Transverse colon (tissue), 4 donors: ENCODE measurements around the gene FBXL17. TPM values are rescaled to one million over a fixed set of nuclear protein-coding genes. Genes with fewer than 3 reads are reported as not detected.

Experiments
- DNase-seq: peaks from one replicate; pipeline ENCODE4 v3.0.0-alpha.2; 2019
- H3K27ac ChIP-seq, 4 donors: fragments of 200-600 bp; sonication (generic); 2 replicates each; pipeline ENCODE4 v1.5.1; 2016 to 2018; ENCODE audit warnings: inconsistent platforms in 4 of 4
- H3K27me3 ChIP-seq: fragments of 200-600 bp; sonication (generic); 2 replicates; pipeline ENCODE4 v1.5.1; 2017; ENCODE audit warnings: inconsistent platforms
- H3K36me3 ChIP-seq, 4 donors: fragments of 200-600 bp; sonication (generic); 2 replicates each; pipeline ENCODE4 v1.5.1; 2017 to 2019; ENCODE audit warnings: inconsistent platforms in 4 of 4
- H3K4me1 ChIP-seq, 4 donors: fragments of 200-600 bp; sonication (generic); 2 replicates each; pipeline ENCODE4 v1.5.1; 2017 to 2020; ENCODE audit warnings: inconsistent platforms in 4 of 4
- H3K4me3 ChIP-seq, 4 donors: fragments of 200-600 bp; sonication (generic); 1 replicate in 1 of 4; 2 replicates in 3 of 4; pipeline versions ENCODE4 v1.5.1 to v1.6.1; 2017 to 2019; ENCODE audit warnings: inconsistent platforms in 4 of 4
- H3K9me3 ChIP-seq, 2 donors: fragments of 200-600 bp; sonication (generic); 2 replicates each; pipeline ENCODE4 v1.5.1; 2017 to 2019; ENCODE audit warnings: inconsistent platforms in 2 of 2
- EP300 ChIP-seq: sonication (generic); formaldehyde crosslinking; IDR thresholded peaks from one replicate; pipeline ENCODE4 v1.6.1; 2017; ENCODE audit warnings: antibody characterized with exemption, low read depth
- POLR2A ChIP-seq: fragments of 450-650 bp; IDR thresholded peaks from one replicate; pipeline ENCODE4 v1.6.1; 2016; ENCODE audit warnings: antibody characterized with exemption, mild to moderate bottlenecking, moderate library complexity
- POLR2AphosphoS5 ChIP-seq, 3 donors: sonication (generic); formaldehyde crosslinking; IDR thresholded peaks; one replicate each; pipeline ENCODE4 v1.6.1; 2016; ENCODE audit warnings: antibody characterized with exemption in 3 of 3
- WGBS, 2 donors: methylation state at CpG; one replicate each; pipeline ENCODE4 v1.1.5; 2018; ENCODE audit warnings: low coverage in 1 of 2; 5-methylcytosine and 5-hydroxymethylcytosine counted together
- in situ Hi-C, 4 donors: fragments of 200-750 bp; cut with MboI; loops; one replicate each; pipeline versions ENCODE4 v1.15.0 to v1.15.1; 2017; ENCODE audit warnings: low sequenced_read_pairs in 3 of 4, low pct_ligation_motif_present in 1 of 4, low pct_unique_long_range_greater_than_20kb in 1 of 4
- intact Hi-C: fragments of 100-400 bp; cut with DNase I; formaldehyde crosslinking; loops from one replicate; pipeline ENCODE4 v1.15.1; 2023; ENCODE audit warnings: low total_unique reads
- total RNA-seq, 4 donors: library from RNA; depleted of rRNA; stranded (reverse); fragments of >200 nt; gene quantifications; one replicate each; pipeline ENCODE4 v1.1.0, GENCODE V29; 2016
- TF ChIP-seq, protein P1 (sequence below), 5 experiments: fragments of 200-600 bp in 3 of 5; fragments of 450-650 bp in 2 of 5; sonication (generic) in 3 of 5; IDR thresholded peaks; 1 replicate in 2 of 5; 2 replicates in 3 of 5; pipeline ENCODE4 v1.5.1; 2016 to 2017; ENCODE audit warnings: antibody characterized with exemption in 5 of 5, inconsistent platforms in 3 of 5, mild to moderate bottlenecking in 2 of 5, moderate library complexity in 1 of 5

FBXL17 gene
- total RNA-seq, 4 donors from 2014 or later, result 17.7 to 99.5 (median 24.6) TPM

GRCh38 chr5:107853031-107853430 lies 528.9 kb downstream of the FBXL17 start:
- in situ Hi-C loops, result no loop called here
- WGBS, 2 donors, result 82 to 93% methylated on average over 7 to 8 of the region's 8 CpGs
- Histone ChIP-seq H3K4me3 (no peak overlapping the region), H3K27me3 (no peaks in the 10 kb centered on the region), H3K27ac (no peak overlapping the region), H3K9me3 (no peaks in the 10 kb centered on the region), H3K4me1 (peaks cover 0 to 3% (median under 1%) of the 10 kb centered on the region in 4 donors), H3K36me3 (no peaks in the 10 kb centered on the region)
- TF ChIP-seq, protein P1, sequence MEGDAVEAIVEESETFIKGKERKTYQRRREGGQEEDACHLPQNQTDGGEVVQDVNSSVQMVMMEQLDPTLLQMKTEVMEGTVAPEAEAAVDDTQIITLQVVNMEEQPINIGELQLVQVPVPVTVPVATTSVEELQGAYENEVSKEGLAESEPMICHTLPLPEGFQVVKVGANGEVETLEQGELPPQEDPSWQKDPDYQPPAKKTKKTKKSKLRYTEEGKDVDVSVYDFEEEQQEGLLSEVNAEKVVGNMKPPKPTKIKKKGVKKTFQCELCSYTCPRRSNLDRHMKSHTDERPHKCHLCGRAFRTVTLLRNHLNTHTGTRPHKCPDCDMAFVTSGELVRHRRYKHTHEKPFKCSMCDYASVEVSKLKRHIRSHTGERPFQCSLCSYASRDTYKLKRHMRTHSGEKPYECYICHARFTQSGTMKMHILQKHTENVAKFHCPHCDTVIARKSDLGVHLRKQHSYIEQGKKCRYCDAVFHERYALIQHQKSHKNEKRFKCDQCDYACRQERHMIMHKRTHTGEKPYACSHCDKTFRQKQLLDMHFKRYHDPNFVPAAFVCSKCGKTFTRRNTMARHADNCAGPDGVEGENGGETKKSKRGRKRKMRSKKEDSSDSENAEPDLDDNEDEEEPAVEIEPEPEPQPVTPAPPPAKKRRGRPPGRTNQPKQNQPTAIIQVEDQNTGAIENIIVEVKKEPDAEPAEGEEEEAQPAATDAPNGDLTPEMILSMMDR (IDR thresholded peaks at IDR 0.05), result no peak
- TF ChIP-seq POLR2A (no peak), EP300 (no peak), POLR2AphosphoS5 (IDR thresholded peaks at IDR 0.05) (no peak)
- intact Hi-C loops, result no loop called here
- no peak for DNase-seq

DNA sequence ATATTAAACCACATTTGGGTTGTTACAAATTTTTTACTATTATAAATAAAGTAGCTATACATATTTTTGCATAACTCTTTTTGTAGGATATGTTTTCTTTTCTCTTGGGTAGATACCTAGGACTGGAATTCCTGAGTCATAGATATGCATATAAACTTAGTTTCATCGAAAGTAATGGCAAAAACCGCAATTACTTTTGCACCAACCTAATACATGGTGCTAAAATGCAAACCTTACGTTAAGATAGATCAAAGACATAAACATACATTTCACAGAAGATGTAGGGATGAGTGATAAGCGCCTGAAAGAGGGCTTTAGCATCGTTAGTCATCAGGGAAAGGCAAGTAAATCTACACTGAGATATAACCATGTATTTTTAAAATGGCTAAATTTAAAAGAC lies 532.8 kb downstream of the FBXL17 start:
- TF ChIP-seq POLR2A (no peak), POLR2AphosphoS5 (IDR thresholded peaks at IDR 0.05) (no peak), EP300 (no peak)
- TF ChIP-seq, protein P1 (IDR thresholded peaks at IDR 0.05), result no peak
- Histone ChIP-seq H3K4me1 (no peaks in the 10 kb centered on the region), H3K27ac (no peak overlapping the region), H3K36me3 (no peaks in the 10 kb centered on the region), H3K27me3 (no peaks in the 10 kb centered on the region), H3K9me3 (no peaks in the 10 kb centered on the region), H3K4me3 (no peak overlapping the region)
- in situ Hi-C loops, result no loop called here
- intact Hi-C loops, result no loop called here
- no peak for DNase-seq
- WGBS, 2 donors, result 87 to 90% methylated on average over 5 of the region's 5 CpGs

DNA sequence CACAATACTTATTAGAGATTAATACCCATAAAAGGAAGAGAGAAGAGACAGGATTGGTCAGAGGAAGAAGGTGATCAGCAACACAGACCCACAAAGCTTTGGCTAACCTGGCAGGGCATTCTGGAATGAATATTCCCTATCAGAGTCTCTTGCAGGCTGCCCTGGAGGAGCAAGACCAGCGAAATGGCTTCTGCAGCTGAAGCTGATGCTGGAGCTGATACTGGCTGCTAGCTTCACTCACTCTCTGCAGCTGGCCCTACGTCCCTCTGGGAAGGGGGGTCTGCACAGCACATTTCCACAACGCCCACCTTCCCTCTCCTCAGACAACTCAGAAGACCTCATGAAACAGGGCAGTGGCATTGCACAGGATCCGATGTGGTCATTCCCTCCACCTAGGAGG lies 541.3 kb downstream of the FBXL17 start:
- WGBS, 2 donors, result 78% methylated on average over 4 of the region's 4 CpGs; no CpG with 5 or more reads in 1 of the 2 donors
- intact Hi-C loops, result no loop called here

DNA sequence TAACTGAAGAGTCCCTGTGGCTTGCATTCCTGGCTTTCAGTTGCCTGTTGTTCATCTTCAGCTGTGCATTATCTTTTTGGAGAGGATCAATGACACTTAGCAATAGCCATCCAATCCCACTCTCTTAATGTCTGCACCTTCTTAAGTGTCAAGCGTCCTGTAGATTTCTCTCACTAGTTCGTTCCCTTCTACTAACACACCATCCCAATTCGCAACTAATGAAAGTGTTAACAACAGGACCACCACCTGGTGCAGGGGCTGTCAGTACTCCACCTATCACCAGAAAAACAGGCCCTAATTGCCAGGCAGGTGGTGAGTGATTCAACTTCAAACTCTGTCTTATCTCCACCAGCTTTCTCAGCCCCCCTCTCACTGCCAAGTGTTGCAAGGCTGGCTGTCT lies 541.7 kb downstream of the FBXL17 start:
- 84% methylated on average over 3 of the region's 3 CpGs; no CpG with 5 or more reads in 1 of the 2 donors for WGBS, 2 donors

More for the DNA sequence above, 541.3 kb downstream of the FBXL17 start:
- no peak overlapping the region for H3K27ac ChIP-seq
- H3K4me3 ChIP-seq, result no peak overlapping the region
- DNase-seq, result no peak
- H3K4me1 ChIP-seq, result no peaks in the 10 kb centered on the region
- H3K27me3 ChIP-seq, result no peaks in the 10 kb centered on the region
- no peak for TF ChIP-seq POLR2AphosphoS5 (IDR thresholded peaks at IDR 0.05)
- no peak for TF ChIP-seq POLR2A
- TF ChIP-seq EP300, result no peak
- TF ChIP-seq, protein P1 (IDR thresholded peaks at IDR 0.05), result no peak
- H3K9me3 ChIP-seq, result no peaks in the 10 kb centered on the region
- no peaks in the 10 kb centered on the region for H3K36me3 ChIP-seq
- in situ Hi-C loops, result no loop called here

More for the DNA sequence above, 541.7 kb downstream of the FBXL17 start:
- Histone ChIP-seq H3K36me3 (no peaks in the 10 kb centered on the region), H3K27ac (no peak overlapping the region), H3K4me1 (no peaks in the 10 kb centered on the region), H3K4me3 (no peak overlapping the region), H3K9me3 (no peaks in the 10 kb centered on the region), H3K27me3 (no peaks in the 10 kb centered on the region)
- DNase-seq, result no peak
- TF ChIP-seq POLR2AphosphoS5 (IDR thresholded peaks at IDR 0.05), result no peak
- TF ChIP-seq POLR2A, result no peak
- TF ChIP-seq, protein P1 (IDR thresholded peaks at IDR 0.05), result no peak
- no peak for TF ChIP-seq EP300
- intact Hi-C loops, result no loop called here
- in situ Hi-C loops, result no loop called here
